SU-DHL-6 (cell line): ENCODE measurements around the gene PUS7L.

Source experiments
- H2AFZ ChIP-seq: fragments of 200-600 bp; sonication (generic); 2 replicates; pipeline ENCODE4 v1.6.1; 2014; ENCODE audit warnings: low read depth, mild to moderate bottlenecking, moderate library complexity, mixed read lengths, antibody characterized with exemption, low read length; ENCODE audit not compliant: severe bottlenecking
- H3F3A ChIP-seq: fragments of 200-600 bp; shearing (Covaris generic); 2 replicates; pipeline ENCODE4 v1.6.0; 2016; ENCODE audit warnings: antibody characterized with exemption, mild to moderate bottlenecking; ENCODE audit not compliant: insufficient read depth
- H3K27ac ChIP-seq: fragments of 200-600 bp; sonication (generic); 2 replicates; pipeline ENCODE4 v1.5.1; 2016; ENCODE audit warnings: low read depth, mild to moderate bottlenecking, low read length, moderate library complexity, mixed read lengths
- H3K27me3 ChIP-seq: fragments of 200-600 bp; sonication (generic), shearing (Covaris generic); 2 replicates; pipeline ENCODE4 v1.6.0; 2014; ENCODE audit warnings: mild to moderate bottlenecking, low read length
- H3K36me3 ChIP-seq: fragments of 200-600 bp; sonication (generic); 2 replicates; pipeline ENCODE4 v1.6.1; 2014; ENCODE audit warnings: mild to moderate bottlenecking, low read length, mixed read lengths
- H3K4me2 ChIP-seq: fragments of 300-600, 200-600 bp; shearing (Covaris generic), sonication (generic); 2 replicates; pipeline ENCODE4 v1.6.0; 2014; ENCODE audit warnings: low read length, low read depth, mild to moderate bottlenecking; ENCODE audit not compliant: poor library complexity, severe bottlenecking
- H3K4me3 ChIP-seq: fragments of 200-600 bp; sonication (generic); 2 replicates; pipeline ENCODE4 v1.5.1; 2014; ENCODE audit warnings: antibody characterized with exemption, low read length, mild to moderate bottlenecking, mixed read lengths; ENCODE audit not compliant: insufficient read depth, poor library complexity, severe bottlenecking
- H3K79me2 ChIP-seq: fragments of 200-600 bp; sonication (generic); 2 replicates; pipeline ENCODE4 v1.6.1; 2014; ENCODE audit warnings: mild to moderate bottlenecking, low read length, moderate library complexity; ENCODE audit not compliant: insufficient read depth
- H3K9ac ChIP-seq: fragments of 200-600 bp; sonication (generic); 2 replicates; pipeline ENCODE4 v1.7.0; 2014; ENCODE audit warnings: mild to moderate bottlenecking, low read length
- H3K9me2 ChIP-seq: fragments of 200-600 bp; sonication (generic); replicated peaks from 2 replicates; pipeline ENCODE4 v1.6.1; 2014; ENCODE audit warnings: low read length; ENCODE audit not compliant: insufficient read depth
- H3K9me3 ChIP-seq: fragments of 200-600 bp; sonication (generic); 2 replicates; pipeline ENCODE4 v1.6.1; 2014; ENCODE audit warnings: low read length, mixed read lengths; ENCODE audit not compliant: insufficient read depth
- H4K20me1 ChIP-seq: fragments of 200-600 bp; sonication (generic); 2 replicates; pipeline ENCODE4 v1.6.1; 2014; ENCODE audit warnings: low read depth, mild to moderate bottlenecking, antibody characterized with exemption, low read length, moderate library complexity, mixed read lengths
- CTCF ChIP-seq: fragments of 200-600 bp; sonication (generic); IDR thresholded peaks from one replicate; pipeline ENCODE4 v1.5.1; 2017; ENCODE audit warnings: antibody characterized with exemption, mild to moderate bottlenecking, low read length, moderate library complexity; ENCODE audit not compliant: insufficient read depth, poor library complexity, severe bottlenecking
- EZH2phosphoT487 ChIP-seq: fragments of 200-600 bp; sonication (generic), shearing (Covaris generic); conservative IDR thresholded peaks from 2 replicates; pipeline ENCODE4 v1.6.1; 2018; ENCODE audit warnings: mild to moderate bottlenecking, antibody characterized with exemption, low read length, moderate library complexity, mixed read lengths

PUS7L gene

DNA sequence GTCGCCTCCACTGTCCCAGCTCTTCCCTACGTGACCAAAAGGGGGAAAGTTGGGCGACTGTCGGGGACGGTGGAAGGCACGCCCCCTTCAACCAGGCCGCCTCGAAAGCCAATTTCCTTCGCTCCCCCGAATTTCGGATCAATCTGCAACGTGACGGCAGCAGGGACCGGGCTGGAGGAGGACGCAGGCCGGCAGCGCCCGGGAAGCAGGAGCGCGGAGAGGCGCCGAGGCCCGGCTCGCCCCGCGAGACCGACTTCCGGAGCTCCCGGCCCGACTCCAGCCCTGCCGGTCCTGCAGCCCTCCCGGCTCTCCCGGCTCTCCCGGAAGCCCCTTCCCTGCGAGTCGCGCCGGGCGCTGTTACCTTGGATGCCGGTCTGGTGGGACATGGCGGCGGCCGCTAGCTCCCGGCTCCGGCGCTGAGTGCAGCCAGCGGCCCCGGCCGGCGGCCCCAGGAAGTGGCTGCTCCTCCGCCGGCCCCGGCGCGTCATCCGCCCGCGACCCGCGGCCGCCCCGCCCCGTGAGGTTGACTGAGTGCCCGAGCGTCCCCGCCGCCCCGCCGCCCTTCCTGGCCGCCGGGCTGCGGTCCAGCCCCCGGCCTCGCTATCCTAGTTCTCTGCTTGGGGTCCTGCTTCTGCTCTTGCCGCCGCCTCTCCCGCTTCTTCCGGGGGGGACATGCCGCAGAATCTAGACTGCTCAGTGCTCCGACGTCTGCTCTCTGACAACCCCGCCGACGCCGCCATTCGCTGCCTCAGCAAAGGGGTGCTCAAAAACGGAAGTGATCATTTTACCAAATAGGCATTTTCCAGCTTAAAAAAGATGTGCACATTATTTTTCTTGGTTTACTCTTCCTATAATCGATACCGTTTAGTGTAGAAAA, 47.5 kb upstream of the PUS7L start, which contains the start of gene TWF1:
Gene TWF1, minus strand, starts transcription at position 458 of the 877 bp plus-strand sequence. Its CDS starts 72 bp downstream, at position 386.
- TF ChIP-seq EZH2phosphoT487 (no peak), CTCF (no peak)
- Histone ChIP-seq H4K20me1 (peaks cover 9% of the 10 kb centered on the region), H3K27ac (peak within 1 kb of the TSS; percentile 86), H3K4me2 (peak within 1 kb of the TSS; percentile 92), H2AFZ (peak within 1 kb of the TSS; percentile 83), H3K4me3 (peak within 1 kb of the TSS; percentile 97), H3K9me2 (no peaks in the 10 kb centered on the region), H3K27me3 (no peaks in the 10 kb centered on the region), H3K36me3 (peaks cover 26% of the 10 kb centered on the region), H3K9ac (peak within 1 kb of the TSS; percentile 89), H3F3A (no peaks in the 10 kb centered on the region), H3K9me3 (no peaks in the 10 kb centered on the region), H3K79me2 (peaks cover 41% of the 10 kb centered on the region)

DNA sequence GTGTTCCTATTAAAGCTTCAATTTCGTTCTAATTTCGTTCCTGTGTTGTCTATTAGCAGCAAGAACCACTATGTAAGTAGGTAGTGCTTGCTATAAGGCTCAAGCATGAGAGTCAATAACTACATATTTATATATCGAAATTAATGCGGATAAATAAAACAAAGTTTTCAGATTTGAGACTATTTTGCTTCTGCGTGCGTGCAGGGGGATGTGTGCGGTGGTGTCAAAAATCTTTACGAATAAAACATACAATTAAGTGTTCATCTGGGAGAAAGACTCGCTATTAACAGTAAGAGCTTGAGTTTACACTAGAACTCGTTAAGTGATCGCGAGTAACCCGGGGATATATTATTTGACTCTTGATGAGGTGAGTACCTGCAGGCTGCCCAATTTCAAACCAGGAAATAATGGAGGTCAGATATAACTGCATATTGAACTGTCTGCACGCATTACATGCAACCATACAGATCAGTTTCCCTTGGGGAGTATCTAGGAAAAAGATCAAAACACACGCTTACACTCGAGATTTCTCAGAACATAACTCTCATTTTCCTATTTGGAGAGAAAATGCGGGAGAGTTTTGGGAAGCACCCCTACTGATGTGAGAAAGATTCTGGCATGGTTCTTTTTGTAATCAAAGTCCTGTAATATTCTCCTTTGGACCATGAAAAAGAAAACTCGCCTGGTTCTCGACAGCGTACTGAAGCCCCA, 46.7 kb upstream of the PUS7L start:
- Histone ChIP-seq H3K36me3 (peaks cover 34% of the 10 kb centered on the region), H3K27ac (peak overlapping the region; percentile 86; the same call in 1 of the 2 replicates), H4K20me1 (peaks cover 9% of the 10 kb centered on the region), H2AFZ (peak overlapping the region; percentile 78), H3K79me2 (peaks cover 41% of the 10 kb centered on the region), H3K9me2 (no peaks in the 10 kb centered on the region), H3K4me2 (peak overlapping the region; percentile 92), H3K27me3 (no peaks in the 10 kb centered on the region), H3F3A (no peaks in the 10 kb centered on the region), H3K9ac (peak overlapping the region; percentile 89), H3K4me3 (peak overlapping the region; percentile 97), H3K9me3 (no peaks in the 10 kb centered on the region)
- TF ChIP-seq CTCF, result no peak
- TF ChIP-seq EZH2phosphoT487, result no peak

DNA sequence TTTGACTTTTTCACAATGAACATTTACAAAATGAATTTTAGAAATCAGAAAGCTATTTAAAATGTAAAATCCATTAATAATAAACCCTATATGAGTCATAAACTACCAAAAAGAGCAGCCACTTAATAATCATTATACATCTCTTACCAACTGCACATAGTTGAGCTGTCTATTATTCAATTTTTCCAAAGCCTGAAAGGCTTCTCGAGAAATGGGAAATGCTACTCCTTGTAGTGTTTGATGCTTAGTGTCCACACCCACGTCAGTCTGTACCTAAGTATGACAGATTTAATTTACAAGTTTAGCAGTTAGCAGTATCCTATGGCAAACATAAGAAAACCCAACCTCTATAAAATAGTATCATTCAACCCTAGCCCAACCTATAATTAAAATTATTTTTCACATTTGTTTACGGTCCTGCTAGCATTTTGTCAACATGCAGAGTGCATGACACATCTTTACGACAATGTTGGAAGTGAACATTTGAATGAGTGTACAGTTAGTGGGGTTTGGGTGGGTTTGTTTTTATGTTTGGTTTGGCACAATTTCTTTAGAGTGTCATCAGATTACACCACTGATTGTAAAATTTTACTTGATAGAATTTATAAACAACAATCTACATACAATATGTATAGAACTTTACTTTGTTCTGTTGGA, 39.1 kb upstream of the PUS7L start:
- no peak for TF ChIP-seq CTCF
- TF ChIP-seq EZH2phosphoT487, result no peak
- Histone ChIP-seq H3K9me2 (no peaks in the 10 kb centered on the region), H3K36me3 (peaks cover 68% of the 10 kb centered on the region), H3K9me3 (no peaks in the 10 kb centered on the region), H3K4me2 (no peak overlapping the region), H4K20me1 (peaks cover 12% of the 10 kb centered on the region; the same call in 1 of the 2 replicates), H3K27me3 (no peaks in the 10 kb centered on the region), H3K9ac (no peak overlapping the region), H3K4me3 (no peak overlapping the region), H3K79me2 (peaks cover 7% of the 10 kb centered on the region; the same call in 1 of the 2 replicates), H2AFZ (no peak overlapping the region), H3K27ac (no peak overlapping the region), H3F3A (peaks cover 32% of the 10 kb centered on the region)
